ENCODE measurements around the gene CEP112.

DNA sequence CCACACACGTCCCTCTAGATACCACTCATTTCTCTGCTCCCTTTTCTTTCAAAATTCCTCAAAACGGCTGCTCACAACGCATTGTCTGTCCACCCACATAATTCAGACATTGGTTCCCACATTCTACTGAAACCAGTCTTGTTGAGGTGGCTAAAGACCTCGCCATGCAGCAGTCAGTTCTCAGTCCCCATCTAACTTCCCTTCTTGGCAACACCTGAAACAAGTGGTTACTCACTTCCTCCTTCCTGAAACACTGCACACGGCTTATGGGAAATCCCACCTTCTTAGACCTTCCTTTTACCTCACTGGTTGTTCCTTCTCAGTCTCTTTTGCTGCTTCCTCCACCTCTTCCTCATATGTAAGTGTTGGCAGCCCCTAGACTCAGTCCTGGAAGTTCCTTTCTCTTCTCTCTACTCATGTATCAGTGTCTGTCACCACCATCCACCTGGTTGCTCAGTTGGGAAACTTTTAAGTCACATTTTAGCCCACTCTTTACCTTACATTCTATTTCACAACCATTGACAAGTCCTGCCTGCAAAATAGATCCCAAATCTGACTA, 277.1 kb downstream of the CEP112 start:
- TF ChIP-seq, protein P1, sequence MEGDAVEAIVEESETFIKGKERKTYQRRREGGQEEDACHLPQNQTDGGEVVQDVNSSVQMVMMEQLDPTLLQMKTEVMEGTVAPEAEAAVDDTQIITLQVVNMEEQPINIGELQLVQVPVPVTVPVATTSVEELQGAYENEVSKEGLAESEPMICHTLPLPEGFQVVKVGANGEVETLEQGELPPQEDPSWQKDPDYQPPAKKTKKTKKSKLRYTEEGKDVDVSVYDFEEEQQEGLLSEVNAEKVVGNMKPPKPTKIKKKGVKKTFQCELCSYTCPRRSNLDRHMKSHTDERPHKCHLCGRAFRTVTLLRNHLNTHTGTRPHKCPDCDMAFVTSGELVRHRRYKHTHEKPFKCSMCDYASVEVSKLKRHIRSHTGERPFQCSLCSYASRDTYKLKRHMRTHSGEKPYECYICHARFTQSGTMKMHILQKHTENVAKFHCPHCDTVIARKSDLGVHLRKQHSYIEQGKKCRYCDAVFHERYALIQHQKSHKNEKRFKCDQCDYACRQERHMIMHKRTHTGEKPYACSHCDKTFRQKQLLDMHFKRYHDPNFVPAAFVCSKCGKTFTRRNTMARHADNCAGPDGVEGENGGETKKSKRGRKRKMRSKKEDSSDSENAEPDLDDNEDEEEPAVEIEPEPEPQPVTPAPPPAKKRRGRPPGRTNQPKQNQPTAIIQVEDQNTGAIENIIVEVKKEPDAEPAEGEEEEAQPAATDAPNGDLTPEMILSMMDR (IDR thresholded peaks at IDR 0.05), result no peak
- no peak for TF ChIP-seq POLR2A (IDR thresholded peaks at IDR 0.05)
